Measurements from ENCODE around the gene AARS1. TPM values are rescaled to one million over a fixed set of nuclear protein-coding genes. Genes with fewer than 3 reads are reported as not detected.

AARS1 gene
- 70.5 and 77.3 TPM in 2 replicates for polyA plus RNA-seq (2012; rRNA removed)
- polyA plus RNA-seq (2012; cell fraction: cytosol; rRNA removed): 52.6 and 60.0 TPM in 2 replicates
- 69.4 and 91.9 TPM in 2 replicates for polyA plus RNA-seq (2012; cell fraction: nucleus; rRNA removed)

GRCh38 chr16:70289229-70290094 is at the start of gene AARS1:
Gene AARS1 (minus strand): TSS chr16:70289506. CDS start chr16:70282763, 6,743 bp downstream.
- H3K36me3 ChIP-seq (replicated peaks in 1 of 2; ENCODE audit: control insufficient read depth in 1 of 2, insufficient read depth in 2 of 2, low read length in 1 of 2): peaks cover 3 to 13% of the 10 kb centered on the region in 2 experiments
- H3K4me2 ChIP-seq: peak within 1 kb of the TSS; percentile 96
- no peaks in the 10 kb centered on the region for H3K27me3 ChIP-seq (ENCODE audit: insufficient read depth)
- ChIA-PET CTCF (interaction anchor here (1.3 to 2.8 kb wide), 3 partner anchors 22 to 37 kb away, joined by 3 to 10 read pairs (median 6); partner anchors contain the start of gene EXOSC6), POLR2A (interaction anchor here (0.6 to 2.9 kb wide), 8 partner anchors 9 to 262 kb away, joined by 3 to 31 read pairs (median 4); partner anchors contain the start of genes DDX19A and DDX19B)
- peak within 1 kb of the TSS; percentile 85 to 88 for H3K27ac ChIP-seq (ENCODE audit: low read depth in 2 of 2, low read length in 1 of 2)
- WGBS (ENCODE audit: low lambda C conversion rate): 2% methylated on average over 37 of the region's 53 CpGs
- peak within 1 kb of the TSS; percentile 100 for H2AFZ ChIP-seq (ENCODE audit: low read depth)
- peaks cover 19% of the 10 kb centered on the region for H3F3A ChIP-seq (replicated peaks; ENCODE audit: insufficient read depth)
- H4K20me1 ChIP-seq (ENCODE audit: insufficient read depth): peaks cover 29% of the 10 kb centered on the region
- H3K4me3 ChIP-seq (ENCODE audit: low read depth in 2 of 2, low read length in 1 of 2): peak within 1 kb of the TSS; percentile 65 to 76
- H3K9me2 ChIP-seq: no peaks in the 10 kb centered on the region
- TF ChIP-seq TEAD4 (IDR thresholded peaks at IDR 0.05; ENCODE audit: borderline replicate concordance, insufficient read depth): no peak
- TF ChIP-seq USF2 (IDR thresholded peaks at IDR 0.05; ENCODE audit: borderline replicate concordance, low read depth, low read length): no peak
- peak; percentile 95 for TF ChIP-seq POLR2AphosphoS5 (IDR thresholded peaks at IDR 0.05; ENCODE audit: low read depth, low read length)
- TF ChIP-seq ZBTB33 (IDR thresholded peaks at IDR 0.05; ENCODE audit: borderline replicate concordance, low read depth): no peak
- TF ChIP-seq NRF1 (IDR thresholded peaks at IDR 0.05; ENCODE audit: low read depth, low read length): peak; percentile 34; the same call in 1 of the 2 replicates
- no peak for TF ChIP-seq GABPA (IDR thresholded peaks at IDR 0.05; ENCODE audit: low read depth)
- no peak for TF ChIP-seq GATA2 (CRISPR knock-in tag; IDR thresholded peaks at IDR 0.05)
- no peak for TF ChIP-seq FOXJ3 (CRISPR knock-in tag; IDR thresholded peaks at IDR 0.05)
- no peak for TF ChIP-seq SMC3 (IDR thresholded peaks at IDR 0.05; ENCODE audit: low read depth, low read length)
- peak; percentile 100 for TF ChIP-seq PBX3 (IDR thresholded peaks at IDR 0.05)
- peak; percentile 81 for TF ChIP-seq CHD2 (IDR thresholded peaks at IDR 0.05; ENCODE audit: low read length, partially characterized antibody)
- TF ChIP-seq TAF1 (IDR thresholded peaks at IDR 0.05; ENCODE audit: borderline replicate concordance, low read depth, low read length): peak; percentile 87
- peak; percentile 71 for TF ChIP-seq MXI1 (IDR thresholded peaks at IDR 0.05; ENCODE audit: low read depth, low read length)
- TF ChIP-seq USF1 (IDR thresholded peaks at IDR 0.05; ENCODE audit: borderline replicate concordance, low read depth): peak; percentile 82; the same call in 1 of the 2 replicates
- 0 out of 2 replicates have a peak, but pooled peaks have one; percentile 21 for TF ChIP-seq YY1 (IDR thresholded peaks at IDR 0.05; ENCODE audit: low read depth)
- peak; percentile 81 for TF ChIP-seq MAX (IDR thresholded peaks at IDR 0.05; ENCODE audit: low read depth)
- TF ChIP-seq IRF3 (IDR thresholded peaks at IDR 0.05; ENCODE audit: low read depth, low read length): peak; percentile 88
- peaks cover 2 to 10% of the 10 kb centered on the region in 2 experiments; a peak in 2 of 4 replicates for H3K4me1 ChIP-seq (ENCODE audit: control insufficient read depth in 1 of 2, insufficient read depth in 2 of 2, low read depth in 1 of 2, low read length in 1 of 2)
- DNase-seq: peak; percentile 97
- peak within 1 kb of the TSS; percentile 92 for H3K9ac ChIP-seq
- no peaks in the 10 kb centered on the region for H3K9me3 ChIP-seq
- peaks cover 48% of the 10 kb centered on the region for H3K79me2 ChIP-seq (ENCODE audit: insufficient read depth)

Measured in SK-N-SH (cell line).